ENCODE results near the gene HDAC8.

GRCh38 chrX:72348247-72348979 lies 224.2 kb downstream of the HDAC8 start:
- TF ChIP-seq, protein P1, sequence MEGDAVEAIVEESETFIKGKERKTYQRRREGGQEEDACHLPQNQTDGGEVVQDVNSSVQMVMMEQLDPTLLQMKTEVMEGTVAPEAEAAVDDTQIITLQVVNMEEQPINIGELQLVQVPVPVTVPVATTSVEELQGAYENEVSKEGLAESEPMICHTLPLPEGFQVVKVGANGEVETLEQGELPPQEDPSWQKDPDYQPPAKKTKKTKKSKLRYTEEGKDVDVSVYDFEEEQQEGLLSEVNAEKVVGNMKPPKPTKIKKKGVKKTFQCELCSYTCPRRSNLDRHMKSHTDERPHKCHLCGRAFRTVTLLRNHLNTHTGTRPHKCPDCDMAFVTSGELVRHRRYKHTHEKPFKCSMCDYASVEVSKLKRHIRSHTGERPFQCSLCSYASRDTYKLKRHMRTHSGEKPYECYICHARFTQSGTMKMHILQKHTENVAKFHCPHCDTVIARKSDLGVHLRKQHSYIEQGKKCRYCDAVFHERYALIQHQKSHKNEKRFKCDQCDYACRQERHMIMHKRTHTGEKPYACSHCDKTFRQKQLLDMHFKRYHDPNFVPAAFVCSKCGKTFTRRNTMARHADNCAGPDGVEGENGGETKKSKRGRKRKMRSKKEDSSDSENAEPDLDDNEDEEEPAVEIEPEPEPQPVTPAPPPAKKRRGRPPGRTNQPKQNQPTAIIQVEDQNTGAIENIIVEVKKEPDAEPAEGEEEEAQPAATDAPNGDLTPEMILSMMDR (IDR thresholded peaks at IDR 0.05), result no peak
- TF ChIP-seq EP300 (IDR thresholded peaks at IDR 0.05), result no peak
